HepG2 (cell line): ENCODE results near the gene RAD54L. TPM values are rescaled to one million over a fixed set of nuclear protein-coding genes. Genes with fewer than 3 reads are reported as not detected.

Experiments
- FOXA3 ChIP-seq: IDR thresholded peaks from 2 replicates; pipeline ENCODE4 v1.6.1; 2016; ENCODE audit warnings: missing genetic modification reagents, missing compliant biosample characterization
- FOXJ3 ChIP-seq: sonication (generic); formaldehyde crosslinking; IDR thresholded peaks from 2 replicates; pipeline ENCODE4 v1.4.0; 2020; ENCODE audit warnings: missing genetic modification reagents, mild to moderate bottlenecking, borderline replicate concordance
- GATAD1 ChIP-seq: IDR thresholded peaks from 2 replicates; pipeline ENCODE4 v1.6.1; 2016; ENCODE audit warnings: missing genetic modification reagents, missing compliant biosample characterization
- SIN3A ChIP-seq: IDR thresholded peaks from 2 replicates; pipeline ENCODE4 v1.6.1; 2011; ENCODE audit warnings: low read depth, mild to moderate bottlenecking, control low read depth, low read length, borderline replicate concordance
- ZNF18 ChIP-seq: sonication (generic); formaldehyde crosslinking; IDR thresholded peaks from 2 replicates; pipeline ENCODE4 v1.8.0; 2022; ENCODE audit warnings: mild to moderate bottlenecking, missing genetic modification reagents; ENCODE audit not compliant: insufficient replicate concordance
- ZNF737 ChIP-seq: sonication (generic); formaldehyde crosslinking; IDR thresholded peaks from 2 replicates; pipeline ENCODE4 v1.5.0; 2020; ENCODE audit warnings: missing genetic modification reagents, mild to moderate bottlenecking, borderline replicate concordance
- ZSCAN9 ChIP-seq: IDR thresholded peaks from 2 replicates; pipeline ENCODE4 v1.6.1; 2016; ENCODE audit warnings: borderline replicate concordance
- polyA plus RNA-seq, 8 experiments: library from polyadenylated mRNA; depleted of rRNA in 3 of 8; stranded (reverse) in 7 of 8; unstranded in 1 of 8; fragments of >200 nt; fragmentation: Illumina TruSeq in 4 of 8; extraction: Trizol in 4 of 8; gene quantifications; 2 replicates each; pipeline versions ENCODE4 v1.2.1 to v1.2.3, GENCODE V29; 2011 to 2016; ENCODE audit warnings: low read depth in 4 of 8, missing spikeins in 1 of 8, mixed read lengths in 1 of 8; ENCODE audit not compliant: insufficient read depth in 1 of 8
- total RNA-seq, 5 experiments: library from RNA; depleted of rRNA; stranded (reverse); fragments of >200 nt; fragmentation: Illumina TruSeq; extraction: Trizol; gene quantifications; 2 replicates each; pipeline ENCODE4 v1.2.3, GENCODE V29; 2016; ENCODE audit warnings: low read depth in 1 of 5
- TF ChIP-seq, protein P1 (sequence below), 2 experiments: sonication (generic) in 1 of 2; formaldehyde crosslinking in 1 of 2; IDR thresholded peaks; 2 replicates each; pipeline versions ENCODE4 v1.4.0 to v1.6.1; 2018 to 2020; ENCODE audit warnings: missing genetic modification reagents in 2 of 2, borderline replicate concordance in 1 of 2, low read depth in 1 of 2, mild to moderate bottlenecking in 1 of 2, missing biosample characterization in 1 of 2
- TF ChIP-seq, protein P2 (sequence below): sonication (generic); formaldehyde crosslinking; IDR thresholded peaks from 2 replicates; pipeline ENCODE4 v1.4.0; 2020; ENCODE audit warnings: missing genetic modification reagents
- TF ChIP-seq, protein P3 (sequence below): IDR thresholded peaks from 2 replicates; pipeline ENCODE4 v1.6.1; 2018; ENCODE audit warnings: missing genetic modification reagents, mild to moderate bottlenecking, missing compliant biosample characterization
- TF ChIP-seq, protein P4 (sequence below): sonication (generic); formaldehyde crosslinking; IDR thresholded peaks from 2 replicates; pipeline ENCODE4 v1.4.0; 2020; ENCODE audit warnings: missing genetic modification reagents

The RAD54L gene
- total and polyA plus RNA-seq, 2 of the 13 experiments (the other 11 are each of a cell fraction or from before 2014, with no cell fraction given) = 10.2 to 30.0 TPM

- TF ChIP-seq, protein P1, sequence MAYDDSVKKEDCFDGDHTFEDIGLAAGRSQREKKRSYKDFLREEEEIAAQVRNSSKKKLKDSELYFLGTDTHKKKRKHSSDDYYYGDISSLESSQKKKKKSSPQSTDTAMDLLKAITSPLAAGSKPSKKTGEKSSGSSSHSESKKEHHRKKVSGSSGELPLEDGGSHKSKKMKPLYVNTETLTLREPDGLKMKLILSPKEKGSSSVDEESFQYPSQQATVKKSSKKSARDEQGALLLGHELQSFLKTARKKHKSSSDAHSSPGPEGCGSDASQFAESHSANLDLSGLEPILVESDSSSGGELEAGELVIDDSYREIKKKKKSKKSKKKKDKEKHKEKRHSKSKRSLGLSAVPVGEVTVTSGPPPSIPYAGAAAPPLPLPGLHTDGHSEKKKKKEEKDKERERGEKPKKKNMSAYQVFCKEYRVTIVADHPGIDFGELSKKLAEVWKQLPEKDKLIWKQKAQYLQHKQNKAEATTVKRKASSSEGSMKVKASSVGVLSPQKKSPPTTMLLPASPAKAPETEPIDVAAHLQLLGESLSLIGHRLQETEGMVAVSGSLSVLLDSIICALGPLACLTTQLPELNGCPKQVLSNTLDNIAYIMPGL (CRISPR knock-in tag; IDR thresholded peaks at IDR 0.05; ENCODE audit: borderline replicate concordance in 1 of 2, low read depth in 1 of 2) = peak in 1 of 2 experiments; percentile 14; a peak in 1 of 4 replicates
- TF ChIP-seq ZNF737 (CRISPR knock-in tag) (no peak), GATAD1 (CRISPR knock-in tag) (peak; percentile 6; the same call in 1 of the 2 replicates), ZNF18 (CRISPR knock-in tag) (peak; percentile 25), SIN3A (0 out of 2 replicates have a peak, but pooled peaks have one; percentile 11), FOXJ3 (CRISPR knock-in tag) (no peak), ZSCAN9 (no peak), FOXA3 (CRISPR knock-in tag) (0 out of 2 replicates have a peak, but pooled peaks have one; percentile 1)
- TF ChIP-seq, protein P2, sequence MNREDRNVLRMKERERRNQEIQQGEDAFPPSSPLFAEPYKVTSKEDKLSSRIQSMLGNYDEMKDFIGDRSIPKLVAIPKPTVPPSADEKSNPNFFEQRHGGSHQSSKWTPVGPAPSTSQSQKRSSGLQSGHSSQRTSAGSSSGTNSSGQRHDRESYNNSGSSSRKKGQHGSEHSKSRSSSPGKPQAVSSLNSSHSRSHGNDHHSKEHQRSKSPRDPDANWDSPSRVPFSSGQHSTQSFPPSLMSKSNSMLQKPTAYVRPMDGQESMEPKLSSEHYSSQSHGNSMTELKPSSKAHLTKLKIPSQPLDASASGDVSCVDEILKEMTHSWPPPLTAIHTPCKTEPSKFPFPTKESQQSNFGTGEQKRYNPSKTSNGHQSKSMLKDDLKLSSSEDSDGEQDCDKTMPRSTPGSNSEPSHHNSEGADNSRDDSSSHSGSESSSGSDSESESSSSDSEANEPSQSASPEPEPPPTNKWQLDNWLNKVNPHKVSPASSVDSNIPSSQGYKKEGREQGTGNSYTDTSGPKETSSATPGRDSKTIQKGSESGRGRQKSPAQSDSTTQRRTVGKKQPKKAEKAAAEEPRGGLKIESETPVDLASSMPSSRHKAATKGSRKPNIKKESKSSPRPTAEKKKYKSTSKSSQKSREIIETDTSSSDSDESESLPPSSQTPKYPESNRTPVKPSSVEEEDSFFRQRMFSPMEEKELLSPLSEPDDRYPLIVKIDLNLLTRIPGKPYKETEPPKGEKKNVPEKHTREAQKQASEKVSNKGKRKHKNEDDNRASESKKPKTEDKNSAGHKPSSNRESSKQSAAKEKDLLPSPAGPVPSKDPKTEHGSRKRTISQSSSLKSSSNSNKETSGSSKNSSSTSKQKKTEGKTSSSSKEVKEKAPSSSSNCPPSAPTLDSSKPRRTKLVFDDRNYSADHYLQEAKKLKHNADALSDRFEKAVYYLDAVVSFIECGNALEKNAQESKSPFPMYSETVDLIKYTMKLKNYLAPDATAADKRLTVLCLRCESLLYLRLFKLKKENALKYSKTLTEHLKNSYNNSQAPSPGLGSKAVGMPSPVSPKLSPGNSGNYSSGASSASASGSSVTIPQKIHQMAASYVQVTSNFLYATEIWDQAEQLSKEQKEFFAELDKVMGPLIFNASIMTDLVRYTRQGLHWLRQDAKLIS = 0 out of 2 replicates have a peak, but pooled peaks have one; percentile 21
- TF ChIP-seq, protein P3, sequence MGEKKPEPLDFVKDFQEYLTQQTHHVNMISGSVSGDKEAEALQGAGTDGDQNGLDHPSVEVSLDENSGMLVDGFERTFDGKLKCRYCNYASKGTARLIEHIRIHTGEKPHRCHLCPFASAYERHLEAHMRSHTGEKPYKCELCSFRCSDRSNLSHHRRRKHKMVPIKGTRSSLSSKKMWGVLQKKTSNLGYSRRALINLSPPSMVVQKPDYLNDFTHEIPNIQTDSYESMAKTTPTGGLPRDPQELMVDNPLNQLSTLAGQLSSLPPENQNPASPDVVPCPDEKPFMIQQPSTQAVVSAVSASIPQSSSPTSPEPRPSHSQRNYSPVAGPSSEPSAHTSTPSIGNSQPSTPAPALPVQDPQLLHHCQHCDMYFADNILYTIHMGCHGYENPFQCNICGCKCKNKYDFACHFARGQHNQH (CRISPR knock-in tag) = 0 out of 2 replicates have a peak, but pooled peaks have one; percentile 7
- TF ChIP-seq, protein P4, sequence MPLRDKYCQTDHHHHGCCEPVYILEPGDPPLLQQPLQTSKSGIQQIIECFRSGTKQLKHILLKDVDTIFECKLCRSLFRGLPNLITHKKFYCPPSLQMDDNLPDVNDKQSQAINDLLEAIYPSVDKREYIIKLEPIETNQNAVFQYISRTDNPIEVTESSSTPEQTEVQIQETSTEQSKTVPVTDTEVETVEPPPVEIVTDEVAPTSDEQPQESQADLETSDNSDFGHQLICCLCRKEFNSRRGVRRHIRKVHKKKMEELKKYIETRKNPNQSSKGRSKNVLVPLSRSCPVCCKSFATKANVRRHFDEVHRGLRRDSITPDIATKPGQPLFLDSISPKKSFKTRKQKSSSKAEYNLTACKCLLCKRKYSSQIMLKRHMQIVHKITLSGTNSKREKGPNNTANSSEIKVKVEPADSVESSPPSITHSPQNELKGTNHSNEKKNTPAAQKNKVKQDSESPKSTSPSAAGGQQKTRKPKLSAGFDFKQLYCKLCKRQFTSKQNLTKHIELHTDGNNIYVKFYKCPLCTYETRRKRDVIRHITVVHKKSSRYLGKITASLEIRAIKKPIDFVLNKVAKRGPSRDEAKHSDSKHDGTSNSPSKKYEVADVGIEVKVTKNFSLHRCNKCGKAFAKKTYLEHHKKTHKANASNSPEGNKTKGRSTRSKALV (CRISPR knock-in tag) = no peak
Observed at GRCh38 chr1:46303872-46304326, 56.3 kb downstream of the RAD54L start (continued).
